H1 (cell line): ENCODE measurements around the gene EHD4. TPM values are rescaled to one million over a fixed set of nuclear protein-coding genes. Genes with fewer than 3 reads are reported as not detected.

Experiments used
- CTCF ChIA-PET: fragments of 300-600 bp; sonication (Branson Sonifier 250); formaldehyde crosslinking; loops from one replicate; lab custom pipeline; 2021; ENCODE audit not compliant: partially characterized antibody; lab: Charles Lee
- POLR2A ChIA-PET: fragments of 300-600 bp; sonication (Branson Sonifier 250); formaldehyde crosslinking; loops from one replicate; lab custom pipeline; 2021; ENCODE audit warnings: inconsistent platforms; ENCODE audit not compliant: partially characterized antibody; lab: Charles Lee
- DNase-seq, 2 experiments: peaks; one replicate each; pipeline versions ENCODE4 v3.0.0 to v3.0.0-alpha.2; 2010 to 2022; ENCODE audit warnings: low spot score in 2 of 2, low read depth in 1 of 2, mixed read lengths in 1 of 2
- FAIRE-seq: peaks from 2 replicates; lab custom pipeline; 2011; peaks lifted over from hg19 to GRCh38; lab: Jason Lieb, UNC
- H2AFZ ChIP-seq: 2 replicates; pipeline ENCODE4 v1.8.1; 2012; ENCODE audit warnings: low read length, inconsistent platforms
- H2AK5ac ChIP-seq: 2 replicates; pipeline ENCODE4 v1.6.1; 2013; ENCODE audit warnings: low read depth, low read length
- H2BK120ac ChIP-seq: replicated peaks from 2 replicates; pipeline ENCODE3; 2013; ENCODE audit warnings: low read depth, low read length, inconsistent platforms
- H2BK12ac ChIP-seq: 2 replicates; pipeline ENCODE4 v1.6.1; 2013; ENCODE audit warnings: low read depth, low read length
- H2BK15ac ChIP-seq: 2 replicates; pipeline ENCODE4 v1.6.1; 2013; ENCODE audit warnings: low read length
- H2BK20ac ChIP-seq: 2 replicates; pipeline ENCODE4 v1.6.1; 2013; ENCODE audit warnings: low read length
- H2BK5ac ChIP-seq: 2 replicates; pipeline ENCODE4 v1.6.1; 2013; ENCODE audit warnings: low read depth, low read length
- H3K14ac ChIP-seq: 2 replicates; pipeline ENCODE4 v1.6.1; 2013; ENCODE audit warnings: inconsistent platforms; ENCODE audit not compliant: insufficient read length
- H3K18ac ChIP-seq: 2 replicates; pipeline ENCODE4 v1.6.1; 2013; ENCODE audit warnings: low read length; ENCODE audit errors: extremely low read depth
- H3K23ac ChIP-seq: 2 replicates; pipeline ENCODE4 v1.6.1; 2013; ENCODE audit warnings: inconsistent platforms; ENCODE audit not compliant: insufficient read length
- H3K23me2 ChIP-seq: 2 replicates; pipeline ENCODE4 v1.6.1; 2013; ENCODE audit warnings: low read depth, low read length
- H3K27ac ChIP-seq: 2 replicates; pipeline ENCODE4 v1.6.1; 2011; ENCODE audit warnings: low read depth, low read length, inconsistent platforms
- H3K27me3 ChIP-seq, 4 experiments: replicated peaks in 1 of 4; 1 replicate in 1 of 4; 2 replicates in 3 of 4; pipeline versions ENCODE4 v1.6.1 to v1.8.1; 2011 to 2013; ENCODE audit warnings: low read length in 3 of 4, mild to moderate bottlenecking in 3 of 4, inconsistent platforms in 2 of 4, mixed read lengths in 2 of 4, moderate library complexity in 1 of 4; ENCODE audit not compliant: control insufficient read depth in 3 of 4, insufficient read depth in 3 of 4; ENCODE audit errors: extremely low read depth in 1 of 4
- H3K36me3 ChIP-seq, 4 experiments: 2 replicates each; pipeline versions ENCODE4 v1.6.1 to v1.8.1; 2011 to 2013; ENCODE audit warnings: mild to moderate bottlenecking in 4 of 4, low read length in 3 of 4, moderate library complexity in 2 of 4, control low read depth in 1 of 4, inconsistent platforms in 1 of 4; ENCODE audit not compliant: insufficient read depth in 4 of 4, control insufficient read depth in 2 of 4
- H3K4ac ChIP-seq: replicated peaks from 2 replicates; pipeline ENCODE3; 2013; ENCODE audit warnings: low read length, low read depth, mixed read lengths, inconsistent platforms; ENCODE audit not compliant: insufficient read length
- H3K4me1 ChIP-seq, 4 experiments: replicated peaks in 1 of 4; 1 replicate in 1 of 4; 2 replicates in 3 of 4; pipeline versions ENCODE4 v1.6.1 to v1.8.1; 2011 to 2013; ENCODE audit warnings: low read length in 3 of 4, inconsistent platforms in 2 of 4, mixed read lengths in 1 of 4; ENCODE audit not compliant: insufficient read depth in 4 of 4, control insufficient read depth in 3 of 4
- H3K4me2 ChIP-seq, 2 experiments: 2 replicates each; pipeline versions ENCODE4 v1.6.1 to v1.8.1; 2011 to 2013; ENCODE audit warnings: low read depth in 2 of 2, low read length in 2 of 2, control low read depth in 1 of 2, inconsistent platforms in 1 of 2, mild to moderate bottlenecking in 1 of 2; ENCODE audit not compliant: insufficient read depth in 1 of 2
- H3K4me3 ChIP-seq, 4 experiments: fragments of 200-600, 300-600 bp in 1 of 4; sonication (generic), shearing (Covaris generic), sonication (Bioruptor Twin) in 1 of 4; 2 replicates each; pipeline versions ENCODE4 v1.5.1 to v1.8.1; 2011 to 2016; ENCODE audit warnings: low read length in 4 of 4, low read depth in 3 of 4, control low read depth in 2 of 4, inconsistent platforms in 2 of 4, mild to moderate bottlenecking in 2 of 4, mixed read lengths in 1 of 4, moderate library complexity in 1 of 4; ENCODE audit not compliant: insufficient read depth in 2 of 4; ENCODE audit errors: extremely low read depth in 1 of 4
- H3K56ac ChIP-seq: replicated peaks from 2 replicates; pipeline ENCODE3; 2013; ENCODE audit warnings: low read depth, mild to moderate bottlenecking, mixed read lengths, low read length, inconsistent platforms; ENCODE audit not compliant: insufficient read length
- H3K79me1 ChIP-seq: 2 replicates; pipeline ENCODE4 v1.6.1; 2013; ENCODE audit warnings: low read depth, low read length, control low read depth
- H3K79me2 ChIP-seq, 2 experiments: 2 replicates each; pipeline versions ENCODE4 v1.6.1 to v1.8.1; 2012 to 2013; ENCODE audit warnings: low read length in 2 of 2, mild to moderate bottlenecking in 2 of 2, inconsistent platforms in 1 of 2; ENCODE audit not compliant: insufficient read depth in 2 of 2, control insufficient read depth in 1 of 2
- H3K9ac ChIP-seq, 4 experiments: replicated peaks in 1 of 4; 1 replicate in 1 of 4; 2 replicates in 3 of 4; pipeline versions ENCODE4 v1.6.1 to v1.8.1; 2011 to 2013; ENCODE audit warnings: low read depth in 3 of 4, low read length in 3 of 4, control low read depth in 2 of 4, mild to moderate bottlenecking in 2 of 4, moderate library complexity in 2 of 4, inconsistent platforms in 1 of 4; ENCODE audit errors: extremely low read depth in 1 of 4
- H3K9me3 ChIP-seq, 2 experiments: 2 replicates each; pipeline versions ENCODE4 v1.6.1 to v1.8.1; 2012 to 2013; ENCODE audit warnings: mild to moderate bottlenecking in 2 of 2, moderate library complexity in 2 of 2, control low read depth in 1 of 2, inconsistent platforms in 1 of 2, low read depth in 1 of 2, low read length in 1 of 2, mixed read lengths in 1 of 2; ENCODE audit not compliant: insufficient read depth in 2 of 2
- H4K20me1 ChIP-seq, 2 experiments: replicated peaks in 1 of 2; 2 replicates each; pipeline versions ENCODE3 to v1.8.1; 2011 to 2013; ENCODE audit warnings: inconsistent platforms in 2 of 2, low read length in 2 of 2, mild to moderate bottlenecking in 1 of 2; ENCODE audit not compliant: insufficient read depth in 2 of 2, control insufficient read depth in 1 of 2
- H4K5ac ChIP-seq: 2 replicates; pipeline ENCODE4 v1.6.1; 2013; ENCODE audit warnings: low read length, low read depth, mixed read lengths, inconsistent platforms; ENCODE audit not compliant: insufficient read length
- H4K8ac ChIP-seq: 2 replicates; pipeline ENCODE4 v1.8.0; 2013; ENCODE audit warnings: mild to moderate bottlenecking, moderate library complexity, low read length, inconsistent platforms; ENCODE audit not compliant: insufficient read depth; ENCODE audit errors: extremely low read depth
- H4K91ac ChIP-seq: replicated peaks from 2 replicates; pipeline ENCODE3; 2013; ENCODE audit warnings: low read length, mixed read lengths, inconsistent platforms; ENCODE audit not compliant: insufficient read length
- ASH2L ChIP-seq: fragments of 200-600, 300-600 bp; sonication (generic); IDR thresholded peaks from one replicate; pipeline ENCODE4 v1.7.1; 2017; ENCODE audit warnings: low read length
- BACH1 ChIP-seq: IDR thresholded peaks from 2 replicates; pipeline ENCODE4 v1.6.1; 2012; ENCODE audit warnings: low read length, improper control_type of control experiment
- HDAC2 ChIP-seq, 2 experiments: fragments of 300-600 bp in 1 of 2; sonication (generic) in 1 of 2; IDR thresholded peaks; 2 replicates each; pipeline ENCODE4 v1.6.1; 2011 to 2012; ENCODE audit warnings: low read depth in 2 of 2, low read length in 2 of 2, mild to moderate bottlenecking in 2 of 2, moderate library complexity in 2 of 2, borderline replicate concordance in 1 of 2, inconsistent platforms in 1 of 2
- JUND ChIP-seq: IDR thresholded peaks from 2 replicates; pipeline ENCODE4 v1.6.1; 2011; ENCODE audit warnings: mild to moderate bottlenecking, improper control_type of control experiment, low read length
- KDM5A ChIP-seq: fragments of 200-600 bp; IDR thresholded peaks from 2 replicates; pipeline ENCODE4 v1.7.1; 2012; ENCODE audit warnings: mild to moderate bottlenecking, low read length, inconsistent platforms, mixed read lengths
- MAFK ChIP-seq: IDR thresholded peaks from 2 replicates; pipeline ENCODE4 v1.6.1; 2012; ENCODE audit warnings: low read depth, mild to moderate bottlenecking, improper control_type of control experiment, low read length
- RXRA ChIP-seq: IDR thresholded peaks from 2 replicates; pipeline ENCODE4 v1.6.1; 2011; ENCODE audit warnings: low read depth, mild to moderate bottlenecking, low read length, moderate library complexity; ENCODE audit not compliant: insufficient read depth
- SP1 ChIP-seq: IDR thresholded peaks from 2 replicates; pipeline ENCODE4 v1.6.1; 2011; ENCODE audit warnings: low read depth, low read length
- SRF ChIP-seq: IDR thresholded peaks from 2 replicates; pipeline ENCODE4 v1.6.1; 2011; ENCODE audit warnings: mild to moderate bottlenecking, low read depth, low read length, moderate library complexity
- TCF12 ChIP-seq: IDR thresholded peaks from 2 replicates; pipeline ENCODE4 v1.6.1; 2011; ENCODE audit warnings: low read depth, mild to moderate bottlenecking, low read length
- WGBS, 2 experiments: shearing (Covaris generic) in 1 of 2; methylation state at CpG; one replicate each; pipeline versions ENCODE4 v1.1.6 to v1.1.7; 2013 to 2015; ENCODE audit warnings: low lambda C conversion rate in 2 of 2, mixed read lengths in 2 of 2, inconsistent platforms in 1 of 2, low coverage in 1 of 2, missing lambda C conversion rate in 1 of 2; ENCODE audit not compliant: insufficient replicate concordance in 2 of 2, insufficient coverage in 1 of 2, insufficient read length in 1 of 2; ENCODE audit errors: extremely low coverage in 1 of 2, missing lambda C conversion rate in 1 of 2; 5-methylcytosine and 5-hydroxymethylcytosine counted together
- polyA plus RNA-seq, 7 experiments: library from polyadenylated mRNA; depleted of rRNA in 3 of 7; stranded (reverse) in 5 of 7; unstranded in 2 of 7; fragments of >200 nt in 5 of 7; fragments of 200-250 nt in 2 of 7; gene quantifications; 1 replicate in 5 of 7; 2 replicates in 1 of 7; 4 replicates in 1 of 7; pipeline versions ENCODE4 v1.2.1 to v1.2.3, GENCODE V29; 2011 to 2013; ENCODE audit warnings: missing spikeins in 2 of 7, mixed read lengths in 2 of 7
- total RNA-seq: library from RNA; stranded (reverse); fragmentation: NEBNext Ultra II Directional; extraction: Animal tissue kit (Norgen Biotek cat#: 25700); gene quantifications from 2 replicates; pipeline ENCODE4 v1.2.1, GENCODE V29; 2021
- TF ChIP-seq, protein P1 (sequence below): IDR thresholded peaks from 2 replicates; pipeline ENCODE4 v1.6.1; 2012; ENCODE audit warnings: inconsistent platforms
- TF ChIP-seq, protein P2 (sequence below): IDR thresholded peaks from 2 replicates; pipeline ENCODE4 v1.6.1; 2012; ENCODE audit warnings: low read length, inconsistent platforms

EHD4 gene
- total and polyA plus RNA-seq, 2 of the 8 experiments (the other 6 are each of a cell fraction or from before 2014, with no cell fraction given) = 17.5 to 24.5 TPM

DNA sequence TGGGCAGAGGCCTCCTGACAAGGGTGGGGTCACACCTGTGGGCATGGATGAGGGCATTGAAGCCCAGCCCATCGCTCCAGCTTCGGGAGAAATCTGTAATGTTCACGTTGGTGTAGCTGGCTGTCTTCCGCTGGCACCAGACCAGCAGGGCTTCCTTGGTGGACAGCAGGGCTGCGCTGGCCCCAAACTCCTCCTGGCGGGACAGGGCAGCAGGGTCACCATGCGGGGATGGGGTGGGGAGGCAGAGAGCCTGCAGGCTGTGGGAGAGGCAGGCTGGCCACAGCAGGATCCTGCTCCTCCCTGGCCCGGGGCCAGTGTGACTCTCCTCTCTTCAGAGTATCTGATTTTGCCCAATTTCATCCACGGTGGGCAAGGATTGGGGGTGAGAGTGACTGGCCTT lies 84.5 kb downstream of the EHD4 start:
- Histone ChIP-seq H2BK5ac (no peak overlapping the region), H2BK20ac (no peak overlapping the region), H3K36me3 (no peaks in the 10 kb centered on the region), H2AFZ (no peak overlapping the region), H3K4me1 (peaks cover 0 to 4% (median 0%) of the 10 kb centered on the region in 4 experiments; a peak in 4 of 7 replicates), H2BK12ac (no peak overlapping the region), H3K79me1 (no peaks in the 10 kb centered on the region), H3K27ac (no peak overlapping the region), H3K27me3 (peaks cover 4 to 8% (median 7%) of the 10 kb centered on the region in 4 experiments), H3K9me3 (no peaks in the 10 kb centered on the region), H4K5ac (no peak overlapping the region), H3K4ac (no peak overlapping the region), H3K23me2 (no peaks in the 10 kb centered on the region), H3K14ac (no peak overlapping the region), H2AK5ac (no peak overlapping the region), H3K79me2 (no peaks in the 10 kb centered on the region), H2BK120ac (no peak overlapping the region), H4K20me1 (no peaks in the 10 kb centered on the region), H4K8ac (peak overlapping the region; percentile 40), H3K4me3 (no peak overlapping the region), H3K9ac (no peak overlapping the region), H3K18ac (no peak overlapping the region), H2BK15ac (no peak overlapping the region), H3K23ac (no peak overlapping the region), H3K4me2 (no peak overlapping the region), H3K56ac (no peak overlapping the region), H4K91ac (no peak overlapping the region)
- no peak for DNase-seq
- no peak for FAIRE-seq
- 96% methylated on average over 9 of the region's 9 CpGs; no CpG with 5 or more reads in 1 of the 2 experiments for WGBS, 2 experiments
- ChIA-PET POLR2A (interaction anchor here (1.0 kb wide), 1 partner anchor 10 kb away, joined by 5 read pairs; no protein-coding TSS in a partner anchor), CTCF (interaction anchor here (0.9 kb wide), 1 partner anchor 114 kb away, joined by 3 read pairs; the partner anchor contains the start of gene MAPKBP1)
- TF ChIP-seq MAFK = no peak
- TF ChIP-seq KDM5A = no peak
- no peak for TF ChIP-seq BACH1
- TF ChIP-seq RXRA = no peak
- no peak for TF ChIP-seq JUND
- TF ChIP-seq, protein P1, sequence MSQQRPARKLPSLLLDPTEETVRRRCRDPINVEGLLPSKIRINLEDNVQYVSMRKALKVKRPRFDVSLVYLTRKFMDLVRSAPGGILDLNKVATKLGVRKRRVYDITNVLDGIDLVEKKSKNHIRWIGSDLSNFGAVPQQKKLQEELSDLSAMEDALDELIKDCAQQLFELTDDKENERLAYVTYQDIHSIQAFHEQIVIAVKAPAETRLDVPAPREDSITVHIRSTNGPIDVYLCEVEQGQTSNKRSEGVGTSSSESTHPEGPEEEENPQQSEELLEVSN = no peak
- TF ChIP-seq, protein P2, sequence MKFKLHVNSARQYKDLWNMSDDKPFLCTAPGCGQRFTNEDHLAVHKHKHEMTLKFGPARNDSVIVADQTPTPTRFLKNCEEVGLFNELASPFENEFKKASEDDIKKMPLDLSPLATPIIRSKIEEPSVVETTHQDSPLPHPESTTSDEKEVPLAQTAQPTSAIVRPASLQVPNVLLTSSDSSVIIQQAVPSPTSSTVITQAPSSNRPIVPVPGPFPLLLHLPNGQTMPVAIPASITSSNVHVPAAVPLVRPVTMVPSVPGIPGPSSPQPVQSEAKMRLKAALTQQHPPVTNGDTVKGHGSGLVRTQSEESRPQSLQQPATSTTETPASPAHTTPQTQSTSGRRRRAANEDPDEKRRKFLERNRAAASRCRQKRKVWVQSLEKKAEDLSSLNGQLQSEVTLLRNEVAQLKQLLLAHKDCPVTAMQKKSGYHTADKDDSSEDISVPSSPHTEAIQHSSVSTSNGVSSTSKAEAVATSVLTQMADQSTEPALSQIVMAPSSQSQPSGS = no peak
- TF ChIP-seq ASH2L = no peak
- TF ChIP-seq HDAC2 (IDR thresholded peaks at IDR 0.05; ENCODE audit: borderline replicate concordance in 1 of 2, low read depth in 2 of 2, low read length in 2 of 2) = no peak
- TF ChIP-seq SP1 = no peak
- no peak for TF ChIP-seq TCF12
- TF ChIP-seq SRF = no peak
